ENCODE data around the gene RFX5.

The RFX5 gene

GRCh38 chr1:151372058-151372934 is 25.2 kb upstream of the RFX5 start, which contains the start of gene SELENBP1 (continued):
- peak; percentile 59; the same call in 1 of the 2 replicates for TF ChIP-seq ZNF692 (tag by site-specific recombination; IDR thresholded peaks at IDR 0.05)
- TF ChIP-seq ZNF416 (tag by site-specific recombination; IDR thresholded peaks at IDR 0.05) = no peak
- TF ChIP-seq ZNF501 (tag by site-specific recombination; IDR thresholded peaks at IDR 0.05) = peak; percentile 26; the same call in 1 of the 2 replicates
- TF ChIP-seq ZNF518A (tag by site-specific recombination; conservative IDR thresholded peaks at IDR 0.05; ENCODE audit: low read depth) = no peak
- peak; percentile 13; the same call in 1 of the 2 replicates for TF ChIP-seq ZNF391 (tag by site-specific recombination; IDR thresholded peaks at IDR 0.05; ENCODE audit: borderline replicate concordance, low read depth)
- no peak for TF ChIP-seq ZNF148 (tag by site-specific recombination; IDR thresholded peaks at IDR 0.05; ENCODE audit: borderline replicate concordance)
- 0 out of 2 replicates have a peak, but pooled peaks have one; percentile 24 for TF ChIP-seq ZNF140 (tag by site-specific recombination; IDR thresholded peaks at IDR 0.05)
- peak; percentile 89 for TF ChIP-seq ZNF561 (tag by site-specific recombination; IDR thresholded peaks at IDR 0.05; ENCODE audit: borderline replicate concordance)
- TF ChIP-seq HOXC10 (CRISPR knock-in tag; IDR thresholded peaks at IDR 0.05) = no peak
- no peak for TF ChIP-seq ZBTB26 (tag by site-specific recombination; optimal IDR thresholded peaks at IDR 0.05)
- no peak for TF ChIP-seq ZNF292 (tag by site-specific recombination; IDR thresholded peaks at IDR 0.05; ENCODE audit: borderline replicate concordance, low read depth)
- TF ChIP-seq ZNF23 (tag by site-specific recombination; IDR thresholded peaks at IDR 0.05; ENCODE audit: borderline replicate concordance) = no peak
- peak; percentile 46; the same call in 1 of the 2 replicates for TF ChIP-seq ZBTB1 (tag by site-specific recombination; IDR thresholded peaks at IDR 0.05)
- TF ChIP-seq ZNF768 (tag by site-specific recombination; IDR thresholded peaks at IDR 0.05) = no peak; the same call in 1 of the 2 replicates
- TF ChIP-seq KLF8 (tag by site-specific recombination; IDR thresholded peaks at IDR 0.05) = 0 out of 2 replicates have a peak, but pooled peaks have one; percentile 51
- no peak for TF ChIP-seq ZNF48 (tag by site-specific recombination; IDR thresholded peaks at IDR 0.05)
- TF ChIP-seq GLIS2 (tag by site-specific recombination; IDR thresholded peaks at IDR 0.05) = peak; percentile 58
- TF ChIP-seq HOXD13 (CRISPR knock-in tag; IDR thresholded peaks at IDR 0.05; ENCODE audit: borderline replicate concordance) = no peak
- no peak for TF ChIP-seq ZNF558 (tag by site-specific recombination; IDR thresholded peaks at IDR 0.05)
- TF ChIP-seq ZBTB48 (tag by site-specific recombination; IDR thresholded peaks at IDR 0.05) = peak; percentile 37; the same call in 1 of the 2 replicates
- no peak for TF ChIP-seq ZSCAN23 (tag by site-specific recombination; IDR thresholded peaks at IDR 0.05)
- TF ChIP-seq ZNF596 (tag by site-specific recombination; IDR thresholded peaks at IDR 0.05) = no peak
- TF ChIP-seq SETDB1 (IDR thresholded peaks at IDR 0.05; ENCODE audit: insufficient read length, low read length) = no peak
- TF ChIP-seq ELK4 (IDR thresholded peaks at IDR 0.05; ENCODE audit: borderline replicate concordance, low read depth, low read length) = no peak
- peak; percentile 59 for TF ChIP-seq FEZF1 (tag by site-specific recombination; IDR thresholded peaks at IDR 0.05)
- peak; percentile 59; the same call in 1 of the 2 replicates for TF ChIP-seq ZNF2 (tag by site-specific recombination; IDR thresholded peaks at IDR 0.05)
